Activated gamma-delta T cell treated with anti-CD3 and anti-CD28 coated beads, Interleukin-2, amount 50 U/mL, for 16 hours (primary cell): Measurements from ENCODE around the gene ITGAX.
A peak's percentile ranks its signal among the peaks of the same experiment; 100 is the strongest.
"Not testable (repeated sequence)": the region's sequence is repeated elsewhere in the genome, so short reads cannot be mapped to it uniquely, and the experiment has no call there.

ENCODE experiments used
- DNase-seq: peaks from one replicate; pipeline ENCODE4 v3.0.0-alpha.2; 2020; ENCODE audit warnings: low read depth

ITGAX gene

GRCh38 chr16:31411024-31411844 lies 56.3 kb downstream of the ITGAX start:
- no peak for DNase-seq

- DNase-seq: no peak
Observed at GRCh38 chr16:31412750-31413149, 57.8 kb downstream of the ITGAX start.

GRCh38 chr16:31413381-31413780 lies 58.4 kb downstream of the ITGAX start:
- no peak for DNase-seq

GRCh38 chr16:31413943-31414342 lies 59.0 kb downstream of the ITGAX start:
- DNase-seq: no peak

- no peak for DNase-seq
Observed at GRCh38 chr16:31414706-31415105, 59.7 kb downstream of the ITGAX start.

- no peak for DNase-seq
Observed at GRCh38 chr16:31416371-31416770, 61.4 kb downstream of the ITGAX start.

- not testable (repeated sequence) for DNase-seq
Observed at GRCh38 chr16:31417036-31417435, 62.1 kb downstream of the ITGAX start.

- DNase-seq: no peak
Observed at GRCh38 chr16:31417916-31418315, 62.9 kb downstream of the ITGAX start.

- no peak for DNase-seq
Observed at GRCh38 chr16:31420037-31420436, 65.1 kb downstream of the ITGAX start.

GRCh38 chr16:31421587-31421986 lies 66.6 kb downstream of the ITGAX start:
- peak; percentile 65 for DNase-seq

GRCh38 chr16:31423241-31423640 lies 68.3 kb downstream of the ITGAX start:
- DNase-seq: no peak

- no peak for DNase-seq
Observed at GRCh38 chr16:31423801-31424200, 68.8 kb downstream of the ITGAX start.

GRCh38 chr16:31427441-31428278 lies 72.7 kb downstream of the ITGAX start:
- peak; percentile 62 for DNase-seq

- no peak for DNase-seq
Observed at GRCh38 chr16:31428279-31428597, 73.3 kb downstream of the ITGAX start, which contains the start of gene COX6A2. Gene COX6A2, minus strand, starts transcription at chr16:31428360. Its CDS starts 35 bp downstream, at chr16:31428325.

- no peak for DNase-seq
Observed at GRCh38 chr16:31428638-31429247, 73.8 kb downstream of the ITGAX start.

GRCh38 chr16:31429314-31429713 lies 74.3 kb downstream of the ITGAX start:
- DNase-seq: no peak

- DNase-seq: no peak
Observed at GRCh38 chr16:31429796-31430195, 74.8 kb downstream of the ITGAX start.

GRCh38 chr16:31430380-31431052 lies 75.5 kb downstream of the ITGAX start:
- no peak for DNase-seq
